GM12878 (cell line): ENCODE data around the gene SEMA3B. TPM values are rescaled to one million over a fixed set of nuclear protein-coding genes. Genes with fewer than 3 reads are reported as not detected.
A peak's percentile ranks its signal among the peaks of the same experiment; 100 is the strongest.

Experiments used
- ATAC-seq: fragments of 200-7000 bp; cut with Tn5 transposase; 3 replicates; pipeline ENCODE4 v1.9.1; 2020; ENCODE audit warnings: mild to moderate bottlenecking, moderate library complexity
- BruUV-seq: library from RNA; stranded (reverse); fragments of 400-500 nt; replicated peaks from 2 replicates; lab custom pipeline; 2021; lab: Mats Ljungman, UMichigan
- CTCF ChIA-PET: fragments of 300-600 bp; sonication (Branson Sonifier 250); formaldehyde crosslinking; extraction: SDS; loops from one replicate; lab custom pipeline; 2021; ENCODE audit warnings: inconsistent platforms; lab: Yijun Ruan, JAX
- POLR2A ChIA-PET: fragments of 350-600 bp; formaldehyde crosslinking; extraction: SDS; loops from one replicate; lab custom pipeline; 2021; ENCODE audit warnings: inconsistent platforms; lab: Charles Lee
- RAD21 ChIA-PET: fragments of 300-600 bp; sonication (Branson Sonifier 250); formaldehyde crosslinking; loops from one replicate; lab custom pipeline; 2023; ENCODE audit warnings: antibody characterized with exemption; ENCODE audit not compliant: unreplicated experiment; lab: Charles Lee
- SMC1A ChIA-PET: fragments of 300-600 bp; sonication (Branson Sonifier 250); formaldehyde crosslinking; loops from one replicate; lab custom pipeline; 2023; ENCODE audit not compliant: unreplicated experiment, uncharacterized antibody; lab: Charles Lee
- DNase-seq: peaks from one replicate; pipeline ENCODE4 v3.0.0-alpha.2; 2011; ENCODE audit warnings: low read depth, low spot score
- FAIRE-seq: peaks from 3 replicates; lab custom pipeline; 2011; peaks lifted over from hg19 to GRCh38; lab: Jason Lieb, UNC
- H2AFZ ChIP-seq: 2 replicates; pipeline ENCODE4 v1.6.0; 2011; ENCODE audit warnings: low read depth, low read length, control low read depth; ENCODE audit not compliant: control insufficient read depth
- H3K27ac ChIP-seq: 2 replicates; pipeline ENCODE4 v1.5.1; 2011; ENCODE audit warnings: control low read depth; ENCODE audit not compliant: control insufficient read depth, insufficient read depth
- H3K27me3 ChIP-seq, 2 experiments: replicated peaks in 1 of 2; 2 replicates each; pipeline versions ENCODE4 v1.6.0 to v1.6.1; 2011; ENCODE audit warnings: low read length in 1 of 2; ENCODE audit not compliant: control insufficient read depth in 2 of 2, insufficient read depth in 2 of 2
- H3K36me3 ChIP-seq, 2 experiments: 2 replicates each; pipeline ENCODE4 v1.5.1; 2011; ENCODE audit warnings: low read length in 1 of 2; ENCODE audit not compliant: control insufficient read depth in 2 of 2, insufficient read depth in 2 of 2
- H3K4me1 ChIP-seq: 2 replicates; pipeline ENCODE4 v1.6.1; 2011; ENCODE audit warnings: mild to moderate bottlenecking, low read length, moderate library complexity, mixed read lengths; ENCODE audit not compliant: control insufficient read depth, insufficient read depth
- H3K4me2 ChIP-seq: 2 replicates; pipeline ENCODE4 v1.6.0; 2011; ENCODE audit warnings: control low read depth; ENCODE audit not compliant: control insufficient read depth, insufficient read depth
- H3K4me3 ChIP-seq: fragments of 200-600 bp; sonication (generic); 2 replicates; pipeline ENCODE4 v1.5.1; 2016
- H3K79me2 ChIP-seq: 2 replicates; pipeline ENCODE4 v1.6.0; 2011; ENCODE audit warnings: low read length; ENCODE audit not compliant: control insufficient read depth, insufficient read depth
- H3K9ac ChIP-seq: 2 replicates; pipeline ENCODE4 v1.8.0; 2011; ENCODE audit warnings: low read length, control low read depth, mixed read lengths; ENCODE audit not compliant: control insufficient read depth, insufficient read depth
- H3K9me3 ChIP-seq: replicated peaks from 3 replicates; pipeline ENCODE4 v1.5.1; 2011; ENCODE audit warnings: mild to moderate bottlenecking, low read length; ENCODE audit not compliant: control insufficient read depth, insufficient read depth
- H4K20me1 ChIP-seq: 2 replicates; pipeline ENCODE4 v1.6.0; 2011; ENCODE audit not compliant: control insufficient read depth, insufficient read depth
- ATF2 ChIP-seq: IDR thresholded peaks from 2 replicates; pipeline ENCODE4 v1.6.1; 2012; ENCODE audit warnings: low read length, inconsistent platforms
- ATF7 ChIP-seq: fragments of 450-650 bp; IDR thresholded peaks from 2 replicates; pipeline ENCODE4 v1.6.1; 2016; ENCODE audit warnings: low read depth, mild to moderate bottlenecking
- EGR1 ChIP-seq, 2 experiments: IDR thresholded peaks; 1 replicate in 1 of 2; 2 replicates in 1 of 2; pipeline ENCODE4 v1.6.1; 2011 to 2012; ENCODE audit warnings: low read depth in 2 of 2, low read length in 2 of 2, borderline replicate concordance in 1 of 2, mild to moderate bottlenecking in 1 of 2, moderate library complexity in 1 of 2
- IKZF2 ChIP-seq, 2 experiments: fragments of 450-650 bp; IDR thresholded peaks; 2 replicates each; pipeline ENCODE4 v1.6.1; 2017; ENCODE audit warnings: mild to moderate bottlenecking in 2 of 2, moderate library complexity in 2 of 2
- JUNB ChIP-seq: IDR thresholded peaks from 2 replicates; pipeline ENCODE4 v1.6.1; 2016; ENCODE audit warnings: antibody characterized with exemption, mild to moderate bottlenecking
- NR2C1 ChIP-seq: fragments of 450-650 bp; IDR thresholded peaks from 2 replicates; pipeline ENCODE4 v1.6.1; 2017; ENCODE audit warnings: antibody characterized with exemption, mild to moderate bottlenecking, moderate library complexity
- RAD21 ChIP-seq: IDR thresholded peaks from 2 replicates; pipeline ENCODE4 v1.6.1; 2011; ENCODE audit warnings: mild to moderate bottlenecking, low read depth, low read length, moderate library complexity; ENCODE audit not compliant: insufficient read depth
- RELA ChIP-seq: fragments of 450-650 bp; IDR thresholded peaks from 2 replicates; pipeline ENCODE4 v1.8.0; 2014; ENCODE audit warnings: borderline replicate concordance; ENCODE audit not compliant: partially characterized antibody
- SIN3A ChIP-seq: IDR thresholded peaks from 2 replicates; pipeline ENCODE4 v1.6.1; 2012; ENCODE audit warnings: low read depth, low read length, improper control_type of control experiment
- SUZ12 ChIP-seq: fragments of 200-600 bp; sonication (generic); IDR thresholded peaks from one replicate; pipeline ENCODE4 v1.6.1; 2018; ENCODE audit warnings: antibody characterized with exemption, mild to moderate bottlenecking; ENCODE audit not compliant: unreplicated experiment
- USF1 ChIP-seq: IDR thresholded peaks from 2 replicates; pipeline ENCODE4 v1.6.1; 2011; ENCODE audit warnings: borderline replicate concordance, low read depth, mild to moderate bottlenecking, moderate library complexity, mixed read lengths, low read length; ENCODE audit not compliant: insufficient read depth; ENCODE audit errors: extremely low read length
- YY1 ChIP-seq: IDR thresholded peaks from 2 replicates; pipeline ENCODE4 v1.6.1; 2011; ENCODE audit warnings: low read depth, mild to moderate bottlenecking, low read length
- WGBS: methylation state at CpG from one replicate; pipeline ENCODE4 v1.1.6; 2016; ENCODE audit warnings: low lambda C conversion rate; ENCODE audit not compliant: insufficient replicate concordance, insufficient coverage; ENCODE audit errors: missing lambda C conversion rate; 5-methylcytosine and 5-hydroxymethylcytosine counted together
- in situ Hi-C: fragments of 300-500 bp; cut with MboI; formaldehyde crosslinking; loops from 9 replicates; pipeline ENCODE4 v1.14.3; 2018; ENCODE audit warnings: mixed read lengths
- intact Hi-C: fragments of 100-400 bp; cut with micrococcal nuclease; formaldehyde crosslinking; loops from one replicate; pipeline ENCODE4 v1.14.2; 2022; ENCODE audit not compliant: unreplicated experiment
- polyA plus RNA-seq, 11 experiments: library from polyadenylated mRNA; depleted of rRNA in 4 of 11; unstranded in 6 of 11; stranded (reverse) in 5 of 11; fragments of >200 nt; fragmentation: Nextera tagmentation in 4 of 11; fragmentation: Illumina TruSeq in 1 of 11; extraction: Ambion mirVana in 4 of 11; extraction: Trizol in 1 of 11; gene quantifications; 1 replicate in 1 of 11; 2 replicates in 10 of 11; pipeline versions ENCODE4 v1.2.1 to v1.2.3, GENCODE V29; 2011 to 2016; ENCODE audit warnings: inconsistent platforms in 2 of 11, missing spikeins in 2 of 11, low read depth in 1 of 11
- total RNA-seq, 4 experiments: library from RNA; depleted of rRNA in 3 of 4; stranded (reverse); fragments of >200 nt in 3 of 4; fragmentation: Illumina TruSeq in 1 of 4; extraction: Trizol in 1 of 4; gene quantifications; 2 replicates each; pipeline versions ENCODE4 v1.2.1 to v1.2.3, GENCODE V29; 2013 to 2021
- TF ChIP-seq, protein P1 (sequence below), 3 experiments: IDR thresholded peaks in 2 of 3; conservative IDR thresholded peaks in 1 of 3; 2 replicates each; pipeline ENCODE4 v1.5.1; 2011; ENCODE audit warnings: low read depth in 3 of 3, low read length in 3 of 3, mild to moderate bottlenecking in 3 of 3, control low read depth in 2 of 3, moderate library complexity in 2 of 3, inconsistent platforms in 1 of 3, mixed read lengths in 1 of 3; ENCODE audit not compliant: control insufficient read depth in 2 of 3, insufficient read depth in 1 of 3; ENCODE audit errors: extremely low read depth in 1 of 3
- TF ChIP-seq, protein P2 (sequence below): fragments of 450-650 bp; IDR thresholded peaks from 2 replicates; pipeline ENCODE4 v1.6.1; 2017; ENCODE audit warnings: mild to moderate bottlenecking

The SEMA3B gene
- total and polyA plus RNA-seq, 10 of the 15 experiments (the other 5 are each of a cell fraction or from before 2014, with no cell fraction given): 0.06 to 0.59 (median 0.14) TPM; not detected in 2

- TF ChIP-seq ATF2: no peak
- no peak for TF ChIP-seq SIN3A
- no peak for TF ChIP-seq USF1
- no peak for TF ChIP-seq RELA
- TF ChIP-seq JUNB: no peak
Observed at GRCh38 chr3:50273689-50274065, 4.7 kb downstream of the SEMA3B start (continued).

GRCh38 chr3:50274371-50275104, 5.6 kb downstream of the SEMA3B start:
- FAIRE-seq (peak; percentile 70), ATAC-seq (peak; percentile 65), DNase-seq (no peak)
- ChIA-PET SMC1A (interaction anchor here (0.8 kb wide), 1 partner anchor 14 kb away, joined by 3 read pairs; no protein-coding TSS in a partner anchor), CTCF (interaction anchor here (0.8 to 1.4 kb wide), 7 partner anchors 14 to 50 kb away, joined by 3 to 5 read pairs (median 4); partner anchors contain the start of gene GNAI2), POLR2A (no interaction called here), RAD21 (interaction anchor here (0.6 kb wide), 1 partner anchor 47 kb away, joined by 3 read pairs; no protein-coding TSS in a partner anchor)
- peaks cover 7 to 8% of the 10 kb centered on the region in 2 experiments; a peak in 3 of 4 replicates for H3K27me3 ChIP-seq
- H3K9ac ChIP-seq: no peak overlapping the region
- in situ Hi-C loops: loop anchor here (5.0 kb wide), 2 partner anchors 77 to 152 kb away; no protein-coding TSS in a partner anchor
- H3K4me1 ChIP-seq: peaks cover 6% of the 10 kb centered on the region
- whole genome bisulfite sequencing: 1% methylated on average over 19 of the region's 26 CpGs
- H2AFZ ChIP-seq: 0 out of 2 replicates have a peak overlapping the region, but pooled peaks have one; percentile 7
- H3K4me2 ChIP-seq: no peak overlapping the region
- H3K36me3 ChIP-seq: no peaks in the 10 kb centered on the region
- intact Hi-C loops: loop anchor here (1.0 kb wide), 1 partner anchor 50 kb away; no protein-coding TSS in a partner anchor
- H3K27ac ChIP-seq: no peak overlapping the region
- H3K4me3 ChIP-seq: no peak overlapping the region
- no TSS peak for BruUV-seq
- H4K20me1 ChIP-seq: no peaks in the 10 kb centered on the region
- H3K9me3 ChIP-seq: no peaks in the 10 kb centered on the region
- no peaks in the 10 kb centered on the region for H3K79me2 ChIP-seq
- TF ChIP-seq YY1: peak; percentile 19; the same call in 1 of the 2 replicates
- TF ChIP-seq RAD21: peak; percentile 37; the same call in 1 of the 2 replicates
- peak in 1 of 2 experiments; percentile 78; a peak in 2 of 3 replicates for TF ChIP-seq EGR1 (IDR thresholded peaks at IDR 0.05; ENCODE audit: borderline replicate concordance in 1 of 2, low read depth in 2 of 2, low read length in 2 of 2)
- no peak for TF ChIP-seq NR2C1
- TF ChIP-seq, protein P1, sequence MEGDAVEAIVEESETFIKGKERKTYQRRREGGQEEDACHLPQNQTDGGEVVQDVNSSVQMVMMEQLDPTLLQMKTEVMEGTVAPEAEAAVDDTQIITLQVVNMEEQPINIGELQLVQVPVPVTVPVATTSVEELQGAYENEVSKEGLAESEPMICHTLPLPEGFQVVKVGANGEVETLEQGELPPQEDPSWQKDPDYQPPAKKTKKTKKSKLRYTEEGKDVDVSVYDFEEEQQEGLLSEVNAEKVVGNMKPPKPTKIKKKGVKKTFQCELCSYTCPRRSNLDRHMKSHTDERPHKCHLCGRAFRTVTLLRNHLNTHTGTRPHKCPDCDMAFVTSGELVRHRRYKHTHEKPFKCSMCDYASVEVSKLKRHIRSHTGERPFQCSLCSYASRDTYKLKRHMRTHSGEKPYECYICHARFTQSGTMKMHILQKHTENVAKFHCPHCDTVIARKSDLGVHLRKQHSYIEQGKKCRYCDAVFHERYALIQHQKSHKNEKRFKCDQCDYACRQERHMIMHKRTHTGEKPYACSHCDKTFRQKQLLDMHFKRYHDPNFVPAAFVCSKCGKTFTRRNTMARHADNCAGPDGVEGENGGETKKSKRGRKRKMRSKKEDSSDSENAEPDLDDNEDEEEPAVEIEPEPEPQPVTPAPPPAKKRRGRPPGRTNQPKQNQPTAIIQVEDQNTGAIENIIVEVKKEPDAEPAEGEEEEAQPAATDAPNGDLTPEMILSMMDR (IDR thresholded peaks at IDR 0.05 in 2 of 3, conservative IDR thresholded peaks at IDR 0.05 in 1 of 3; ENCODE audit: control insufficient read depth in 2 of 3, extremely low read depth in 1 of 3, insufficient read depth in 1 of 3, low read depth in 3 of 3, low read length in 3 of 3): peak; percentile 70 to 80 (median 77)
- TF ChIP-seq SUZ12: no peak
- peak; percentile 77 for TF ChIP-seq ATF7
- TF ChIP-seq, protein P2, sequence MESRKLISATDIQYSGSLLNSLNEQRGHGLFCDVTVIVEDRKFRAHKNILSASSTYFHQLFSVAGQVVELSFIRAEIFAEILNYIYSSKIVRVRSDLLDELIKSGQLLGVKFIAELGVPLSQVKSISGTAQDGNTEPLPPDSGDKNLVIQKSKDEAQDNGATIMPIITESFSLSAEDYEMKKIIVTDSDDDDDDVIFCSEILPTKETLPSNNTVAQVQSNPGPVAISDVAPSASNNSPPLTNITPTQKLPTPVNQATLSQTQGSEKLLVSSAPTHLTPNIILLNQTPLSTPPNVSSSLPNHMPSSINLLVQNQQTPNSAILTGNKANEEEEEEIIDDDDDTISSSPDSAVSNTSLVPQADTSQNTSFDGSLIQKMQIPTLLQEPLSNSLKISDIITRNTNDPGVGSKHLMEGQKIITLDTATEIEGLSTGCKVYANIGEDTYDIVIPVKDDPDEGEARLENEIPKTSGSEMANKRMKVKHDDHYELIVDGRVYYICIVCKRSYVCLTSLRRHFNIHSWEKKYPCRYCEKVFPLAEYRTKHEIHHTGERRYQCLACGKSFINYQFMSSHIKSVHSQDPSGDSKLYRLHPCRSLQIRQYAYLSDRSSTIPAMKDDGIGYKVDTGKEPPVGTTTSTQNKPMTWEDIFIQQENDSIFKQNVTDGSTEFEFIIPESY: no peak
- peak in 1 of 2 experiments; percentile 31; a peak in 1 of 4 replicates for TF ChIP-seq IKZF2 (IDR thresholded peaks at IDR 0.05)
